Esophagus muscularis mucosa (tissue), 4 donors: ENCODE measurements around the gene VRK1.

Experiments
- CTCF ChIP-seq, 3 experiments: fragments of 200-600 bp in 2 of 3; fragments of 450-650 bp in 1 of 3; sonication (generic) in 2 of 3; IDR thresholded peaks; one replicate each; pipeline ENCODE4 v1.5.1; 2017 to 2019; ENCODE audit warnings: antibody characterized with exemption in 3 of 3, mild to moderate bottlenecking in 2 of 3, moderate library complexity in 1 of 3
- EP300 ChIP-seq: sonication (generic); formaldehyde crosslinking; IDR thresholded peaks from one replicate; pipeline ENCODE4 v1.6.1; 2017; ENCODE audit warnings: antibody characterized with exemption
- POLR2A ChIP-seq: fragments of 450-650 bp; IDR thresholded peaks from one replicate; pipeline ENCODE4 v1.6.1; 2017; ENCODE audit warnings: antibody characterized with exemption, moderate library complexity, mild to moderate bottlenecking, low read depth

GRCh38 chr14:96881713-96882112 is 84.5 kb downstream of the VRK1 start:
- TF ChIP-seq POLR2A: no peak
- TF ChIP-seq CTCF (IDR thresholded peaks at IDR 0.05): no peak
- TF ChIP-seq EP300: no peak
